OCI-LY3 (cell line): ENCODE results near the gene TGFBR1.

ENCODE experiments used
- EZH2phosphoT487 ChIP-seq: fragments of 200-600 bp; shearing (Covaris generic); IDR thresholded peaks from 2 replicates; pipeline ENCODE4 v1.6.1; 2018; ENCODE audit warnings: antibody characterized with exemption, mixed run types, low read depth
- TF ChIP-seq, protein P1 (sequence below): fragments of 200-600, 300-600 bp; sonication (generic); IDR thresholded peaks from 2 replicates; pipeline ENCODE4 v1.5.1; 2014; ENCODE audit warnings: antibody characterized with exemption, low read length, low read depth

DNA sequence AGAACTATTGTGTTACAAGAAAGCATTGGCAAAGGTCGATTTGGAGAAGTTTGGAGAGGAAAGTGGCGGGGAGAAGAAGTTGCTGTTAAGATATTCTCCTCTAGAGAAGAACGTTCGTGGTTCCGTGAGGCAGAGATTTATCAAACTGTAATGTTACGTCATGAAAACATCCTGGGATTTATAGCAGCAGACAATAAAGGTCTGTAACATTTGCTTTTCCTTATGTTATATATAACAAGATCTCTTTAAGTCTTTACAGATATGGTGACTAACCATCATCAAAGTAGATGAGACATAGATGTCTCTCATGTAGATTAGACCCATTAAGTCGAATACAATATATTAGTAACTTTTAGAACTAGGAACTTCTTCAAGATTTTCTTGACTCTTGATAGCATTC, 33.0 kb downstream of the TGFBR1 start:
- TF ChIP-seq, protein P1, sequence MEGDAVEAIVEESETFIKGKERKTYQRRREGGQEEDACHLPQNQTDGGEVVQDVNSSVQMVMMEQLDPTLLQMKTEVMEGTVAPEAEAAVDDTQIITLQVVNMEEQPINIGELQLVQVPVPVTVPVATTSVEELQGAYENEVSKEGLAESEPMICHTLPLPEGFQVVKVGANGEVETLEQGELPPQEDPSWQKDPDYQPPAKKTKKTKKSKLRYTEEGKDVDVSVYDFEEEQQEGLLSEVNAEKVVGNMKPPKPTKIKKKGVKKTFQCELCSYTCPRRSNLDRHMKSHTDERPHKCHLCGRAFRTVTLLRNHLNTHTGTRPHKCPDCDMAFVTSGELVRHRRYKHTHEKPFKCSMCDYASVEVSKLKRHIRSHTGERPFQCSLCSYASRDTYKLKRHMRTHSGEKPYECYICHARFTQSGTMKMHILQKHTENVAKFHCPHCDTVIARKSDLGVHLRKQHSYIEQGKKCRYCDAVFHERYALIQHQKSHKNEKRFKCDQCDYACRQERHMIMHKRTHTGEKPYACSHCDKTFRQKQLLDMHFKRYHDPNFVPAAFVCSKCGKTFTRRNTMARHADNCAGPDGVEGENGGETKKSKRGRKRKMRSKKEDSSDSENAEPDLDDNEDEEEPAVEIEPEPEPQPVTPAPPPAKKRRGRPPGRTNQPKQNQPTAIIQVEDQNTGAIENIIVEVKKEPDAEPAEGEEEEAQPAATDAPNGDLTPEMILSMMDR: no peak
- TF ChIP-seq EZH2phosphoT487: no peak
